Peyer's patch (tissue), 4 donors: ENCODE results near the gene KRT40.

Experiments used
- POLR2A ChIP-seq, 2 donors: fragments of 450-650 bp; IDR thresholded peaks; one replicate each; pipeline ENCODE4 v1.5.1; 2017; ENCODE audit warnings: antibody characterized with exemption in 2 of 2, mild to moderate bottlenecking in 2 of 2, moderate library complexity in 2 of 2
- TF ChIP-seq, protein P1 (sequence below), 6 experiments: fragments of 450-650 bp in 4 of 6; fragments of 200-600 bp in 2 of 6; sonication (generic) in 1 of 6; IDR thresholded peaks; one replicate each; pipeline ENCODE4 v1.5.1; 2017 to 2019; ENCODE audit warnings: antibody characterized with exemption in 6 of 6, mild to moderate bottlenecking in 3 of 6, moderate library complexity in 1 of 6

- TF ChIP-seq, protein P1, sequence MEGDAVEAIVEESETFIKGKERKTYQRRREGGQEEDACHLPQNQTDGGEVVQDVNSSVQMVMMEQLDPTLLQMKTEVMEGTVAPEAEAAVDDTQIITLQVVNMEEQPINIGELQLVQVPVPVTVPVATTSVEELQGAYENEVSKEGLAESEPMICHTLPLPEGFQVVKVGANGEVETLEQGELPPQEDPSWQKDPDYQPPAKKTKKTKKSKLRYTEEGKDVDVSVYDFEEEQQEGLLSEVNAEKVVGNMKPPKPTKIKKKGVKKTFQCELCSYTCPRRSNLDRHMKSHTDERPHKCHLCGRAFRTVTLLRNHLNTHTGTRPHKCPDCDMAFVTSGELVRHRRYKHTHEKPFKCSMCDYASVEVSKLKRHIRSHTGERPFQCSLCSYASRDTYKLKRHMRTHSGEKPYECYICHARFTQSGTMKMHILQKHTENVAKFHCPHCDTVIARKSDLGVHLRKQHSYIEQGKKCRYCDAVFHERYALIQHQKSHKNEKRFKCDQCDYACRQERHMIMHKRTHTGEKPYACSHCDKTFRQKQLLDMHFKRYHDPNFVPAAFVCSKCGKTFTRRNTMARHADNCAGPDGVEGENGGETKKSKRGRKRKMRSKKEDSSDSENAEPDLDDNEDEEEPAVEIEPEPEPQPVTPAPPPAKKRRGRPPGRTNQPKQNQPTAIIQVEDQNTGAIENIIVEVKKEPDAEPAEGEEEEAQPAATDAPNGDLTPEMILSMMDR (IDR thresholded peaks at IDR 0.05), result no peak
- no peak for TF ChIP-seq POLR2A (IDR thresholded peaks at IDR 0.05)
These were observed 32.6 kb upstream of the KRT40 start for GRCh38 chr17:41016578-41017215.
